ENCODE measurements around the gene PPP6R3. TPM values are rescaled to one million over a fixed set of nuclear protein-coding genes. Genes with fewer than 3 reads are reported as not detected.

Gene PPP6R3
- total RNA-seq, 1 experiment from 2014 or later: 153 TPM

GRCh38 chr11:68651985-68652682, 191.6 kb downstream of the PPP6R3 start:
- peaks cover 18% of the 10 kb centered on the region for H3K27me3 ChIP-seq (replicated peaks; ENCODE audit: insufficient read depth, low read depth, low read length, poor library complexity)
- H3K27ac ChIP-seq (ENCODE audit: low read depth, low read length, poor library complexity, severe bottlenecking): no peak overlapping the region
- no TSS peak for BruUV-seq (replicated peaks)
- H3K9me3 ChIP-seq (ENCODE audit: low read depth, low read length, poor library complexity, severe bottlenecking): no peaks in the 10 kb centered on the region
- no peak for DNase-seq (ENCODE audit: low spot score)
- POLR2A ChIA-PET (ENCODE audit: low non-redundant PET): no interaction called here
- H3K4me3 ChIP-seq (ENCODE audit: low read depth, low read length, poor library complexity, severe bottlenecking): no peak overlapping the region
- no peaks in the 10 kb centered on the region for H3K4me1 ChIP-seq (ENCODE audit: insufficient read depth, low read length, poor library complexity, severe bottlenecking)
- CTCF ChIA-PET: no interaction called here
- intact Hi-C loops (cut with micrococcal nuclease; ENCODE audit: unreplicated experiment): no loop called here
- no peaks in the 10 kb centered on the region for H3K36me3 ChIP-seq (ENCODE audit: insufficient read depth, low read length, poor library complexity, severe bottlenecking)
- TF ChIP-seq CTCF (conservative IDR thresholded peaks at IDR 0.05; ENCODE audit: low read depth, low read length) (no peak), EZH2 (IDR thresholded peaks at IDR 0.05; ENCODE audit: borderline replicate concordance, low read depth, low read length, poor library complexity, severe bottlenecking) (no peak)

- intact Hi-C loops (cut with micrococcal nuclease; ENCODE audit: unreplicated experiment): no loop called here
- no TSS peak for BruUV-seq (replicated peaks)
- CTCF ChIA-PET: no interaction called here
Measured at GRCh38 chr11:68652683-68653156, 192.2 kb downstream of the PPP6R3 start.

GRCh38 chr11:68653486-68654430, 193.2 kb downstream of the PPP6R3 start:
- Histone ChIP-seq H3K27ac (ENCODE audit: low read depth, low read length, poor library complexity, severe bottlenecking) (no peak overlapping the region), H3K36me3 (ENCODE audit: insufficient read depth, low read length, poor library complexity, severe bottlenecking) (no peaks in the 10 kb centered on the region), H3K4me3 (ENCODE audit: low read depth, low read length, poor library complexity, severe bottlenecking) (no peak overlapping the region), H3K9me3 (ENCODE audit: low read depth, low read length, poor library complexity, severe bottlenecking) (no peaks in the 10 kb centered on the region), H3K27me3 (replicated peaks; ENCODE audit: insufficient read depth, low read depth, low read length, poor library complexity) (peaks cover 14% of the 10 kb centered on the region), H3K4me1 (ENCODE audit: insufficient read depth, low read length, poor library complexity, severe bottlenecking) (peaks cover 1% of the 10 kb centered on the region)
- no peak for TF ChIP-seq CTCF (conservative IDR thresholded peaks at IDR 0.05; ENCODE audit: low read depth, low read length)
- TF ChIP-seq EZH2 (IDR thresholded peaks at IDR 0.05; ENCODE audit: borderline replicate concordance, low read depth, low read length, poor library complexity, severe bottlenecking): no peak
- intact Hi-C loops (cut with micrococcal nuclease; ENCODE audit: unreplicated experiment): no loop called here
- no TSS peak for BruUV-seq (replicated peaks)
- POLR2A ChIA-PET (ENCODE audit: low non-redundant PET): no interaction called here
- CTCF ChIA-PET: no interaction called here
- DNase-seq (ENCODE audit: low spot score): no peak

More at GRCh38 chr11:68652683-68653156, 192.2 kb downstream of the PPP6R3 start:
- Histone ChIP-seq H3K4me3 (ENCODE audit: low read depth, low read length, poor library complexity, severe bottlenecking) (no peak overlapping the region), H3K27ac (ENCODE audit: low read depth, low read length, poor library complexity, severe bottlenecking) (no peak overlapping the region), H3K4me1 (ENCODE audit: insufficient read depth, low read length, poor library complexity, severe bottlenecking) (no peaks in the 10 kb centered on the region), H3K9me3 (ENCODE audit: low read depth, low read length, poor library complexity, severe bottlenecking) (no peaks in the 10 kb centered on the region), H3K27me3 (replicated peaks; ENCODE audit: insufficient read depth, low read depth, low read length, poor library complexity) (peaks cover 14% of the 10 kb centered on the region), H3K36me3 (ENCODE audit: insufficient read depth, low read length, poor library complexity, severe bottlenecking) (no peaks in the 10 kb centered on the region)
- TF ChIP-seq EZH2 (IDR thresholded peaks at IDR 0.05; ENCODE audit: borderline replicate concordance, low read depth, low read length, poor library complexity, severe bottlenecking) (no peak), CTCF (conservative IDR thresholded peaks at IDR 0.05; ENCODE audit: low read depth, low read length) (no peak)
- POLR2A ChIA-PET (ENCODE audit: low non-redundant PET): no interaction called here
- DNase-seq (ENCODE audit: low spot score): no peak
